Epidermal melanocyte (primary cell): ENCODE data around the gene ONECUT3.

Experiments
- DNase-seq: peaks from one replicate; pipeline ENCODE4 v3.0.0; 2011; ENCODE audit warnings: low spot score; ENCODE audit not compliant: insufficient read length

ONECUT3 gene

DNA sequence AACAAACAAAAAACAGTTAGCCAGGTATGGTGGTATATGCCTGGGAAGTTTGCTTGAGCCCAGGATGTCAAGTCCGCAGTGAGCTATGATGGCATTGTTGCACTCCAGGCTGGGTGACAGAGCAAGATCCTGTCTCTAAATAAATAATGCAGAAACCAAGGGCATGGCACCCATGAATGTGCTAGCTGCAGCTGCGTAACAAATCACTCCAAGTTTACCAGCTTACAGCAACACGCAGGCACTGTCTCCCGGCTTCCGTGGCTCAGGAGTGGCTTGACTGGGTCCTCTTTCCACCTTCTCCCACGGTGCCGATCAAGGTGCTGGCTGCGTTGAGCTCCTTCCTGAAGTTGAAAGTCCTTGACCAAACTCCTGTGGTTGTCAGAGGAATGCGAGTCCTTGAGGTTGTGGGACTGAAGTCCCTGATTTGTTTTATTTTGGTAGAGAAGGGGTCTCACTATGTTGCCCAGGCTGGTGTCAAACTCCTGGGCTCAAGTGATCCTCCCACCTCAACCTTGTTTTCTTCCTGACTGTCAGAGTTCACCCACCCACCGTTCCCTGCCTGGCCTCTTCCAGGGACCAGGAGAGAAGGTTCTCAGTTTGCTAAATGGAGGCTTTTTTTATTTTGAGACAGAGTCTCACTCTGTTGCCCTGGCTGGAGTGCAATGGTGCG, 13.2 kb upstream of the ONECUT3 start:
- DNase-seq = no peak

DNA sequence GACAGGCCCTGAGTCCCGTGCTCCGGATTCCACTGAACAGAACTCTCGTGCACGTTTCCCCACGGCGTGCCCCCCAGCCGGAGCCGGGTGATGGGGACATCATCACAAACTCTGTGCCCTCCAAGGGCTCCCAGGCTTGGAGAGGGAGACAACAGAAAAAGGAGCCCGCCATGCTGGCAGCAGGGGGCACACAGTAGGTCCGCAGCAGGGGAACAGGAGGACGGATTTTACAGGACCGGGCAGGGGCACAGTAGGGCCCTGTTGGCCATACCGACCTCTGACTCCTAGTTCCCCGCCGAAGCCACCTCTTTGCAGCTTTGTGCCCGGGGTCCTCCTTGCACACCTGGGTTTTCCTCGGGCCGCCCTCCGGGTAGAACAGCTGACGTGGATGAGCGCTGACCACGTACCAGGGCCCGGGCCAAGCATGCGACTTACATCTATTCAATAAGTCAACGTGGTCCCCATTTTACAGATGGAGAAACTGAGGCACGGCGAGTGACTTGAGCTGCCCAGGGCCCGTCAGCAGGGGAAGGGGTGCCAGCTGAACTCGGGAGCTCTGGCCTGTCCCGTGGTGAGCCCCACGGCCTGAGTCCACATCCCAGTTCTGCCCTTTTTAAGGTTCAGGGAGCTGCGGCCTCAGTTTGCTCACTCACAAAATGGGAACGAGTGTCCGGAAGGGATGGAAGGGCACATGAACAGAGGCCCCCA, 10.2 kb upstream of the ONECUT3 start:
- DNase-seq = no peak

- DNase-seq = no peak
Observed at GRCh38 chr19:1744133-1744665, 9.1 kb upstream of the ONECUT3 start.

GRCh38 chr19:1744822-1745563, 8.3 kb upstream of the ONECUT3 start:
- no peak for DNase-seq

- DNase-seq = no peak
Observed at GRCh38 chr19:1745589-1746031, 7.7 kb upstream of the ONECUT3 start.

DNA sequence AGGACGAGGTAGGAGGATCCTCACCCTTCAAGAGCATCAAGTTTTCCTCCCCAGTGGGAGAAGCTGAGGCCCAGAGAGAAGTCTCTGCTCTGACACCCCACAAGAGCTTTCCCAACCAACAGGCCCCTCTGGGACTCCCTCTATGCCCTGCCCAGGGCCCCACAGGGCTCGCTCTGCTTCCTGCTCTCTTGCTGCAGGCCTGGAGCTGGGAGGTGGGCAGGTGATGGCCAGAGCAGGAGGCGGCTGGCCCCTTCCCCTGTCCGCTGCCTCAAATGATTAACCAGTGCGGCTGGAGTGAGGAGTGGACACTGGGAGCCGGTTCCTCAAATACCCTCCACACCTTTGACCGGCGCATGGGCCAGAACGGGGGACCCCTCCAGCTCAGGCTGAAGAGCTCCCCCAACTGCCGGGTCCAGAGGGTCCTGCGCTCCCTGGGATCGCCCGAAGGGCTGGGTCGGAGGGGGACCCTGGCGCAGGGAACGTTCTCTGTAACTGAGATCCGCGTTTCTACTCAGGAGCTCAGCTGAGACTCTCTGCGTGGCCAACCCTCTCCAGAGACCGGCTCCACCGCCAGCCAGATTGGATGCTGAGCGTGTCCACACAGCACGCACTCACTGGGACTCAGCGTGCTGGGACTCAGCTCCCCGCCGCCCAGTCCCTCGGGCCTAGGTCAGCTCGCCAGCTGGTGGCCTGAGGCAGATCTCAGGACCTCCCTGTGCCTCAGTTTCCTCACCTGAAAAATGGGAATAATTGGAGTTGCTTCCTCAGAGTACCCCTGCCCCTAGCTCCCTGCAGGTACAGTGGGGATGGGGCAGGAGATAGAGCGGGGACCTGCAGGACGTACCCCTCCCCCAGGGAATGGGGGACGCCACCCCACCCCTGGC, 6.7 kb upstream of the ONECUT3 start:
- no peak for DNase-seq

DNA sequence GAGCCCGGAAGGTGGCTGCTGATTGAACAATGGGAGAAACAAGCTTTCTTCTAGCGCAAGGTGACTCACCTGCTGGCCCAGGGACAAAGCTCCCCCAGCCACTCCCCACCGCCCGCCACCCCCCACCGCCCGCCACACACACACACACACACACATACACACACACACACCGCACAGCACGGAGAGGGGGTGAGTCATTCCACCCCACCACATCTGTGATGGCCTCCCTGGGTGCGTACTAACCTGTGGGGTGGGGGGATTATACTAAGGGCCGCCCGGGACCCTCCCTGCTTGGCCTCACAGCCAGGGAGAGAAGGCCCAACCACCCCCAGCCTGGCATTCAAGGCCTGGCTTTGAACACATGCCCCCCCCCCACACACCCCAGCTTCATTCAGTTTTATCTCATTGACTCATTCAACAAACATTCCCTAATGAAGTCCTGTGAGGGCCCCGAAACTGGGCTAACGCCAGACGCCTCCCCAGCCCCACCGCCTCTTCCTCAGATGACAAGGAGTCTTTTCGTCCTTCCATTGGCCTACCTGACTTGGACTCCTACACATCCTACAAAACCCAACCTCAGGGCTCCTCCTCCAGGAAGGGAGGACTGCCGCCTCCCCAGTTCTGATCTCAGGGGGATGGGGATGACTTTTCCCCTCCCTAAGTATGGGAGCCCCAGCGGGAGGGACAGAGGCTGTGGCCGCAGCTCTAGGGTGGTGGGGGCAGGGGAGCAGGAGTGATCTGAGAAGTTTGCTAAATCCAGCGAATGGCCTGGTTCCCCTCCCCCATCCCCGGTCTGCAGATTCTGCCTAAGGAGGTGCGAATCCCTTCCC, 5.8 kb upstream of the ONECUT3 start:
- no peak for DNase-seq

GRCh38 chr19:1748115-1748872, 5.0 kb upstream of the ONECUT3 start:
- DNase-seq = no peak

DNA sequence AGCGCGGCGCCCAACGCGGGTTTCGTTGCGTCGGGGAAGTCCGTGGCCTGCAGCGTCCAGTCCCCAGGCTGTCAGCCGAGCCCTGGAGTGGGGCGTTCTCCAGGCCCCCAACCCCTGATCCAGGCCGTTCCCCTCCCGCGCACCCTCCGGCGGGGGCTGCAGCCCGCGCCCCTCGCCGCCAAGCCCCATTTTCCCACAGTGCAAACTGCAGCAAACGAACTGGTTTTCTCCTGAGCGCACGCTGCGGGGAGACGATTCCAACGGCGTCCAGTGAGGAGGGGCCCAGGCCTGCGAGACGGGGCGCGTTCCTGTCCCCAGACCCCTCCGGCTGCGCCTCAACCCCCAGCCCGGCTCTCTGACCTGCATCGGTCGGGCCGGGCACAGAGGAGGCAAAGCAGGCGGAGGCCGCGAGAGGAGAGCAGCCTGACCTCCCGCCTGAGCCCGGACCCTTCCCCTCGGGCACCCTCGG, 4.4 kb upstream of the ONECUT3 start:
- no peak for DNase-seq

DNA sequence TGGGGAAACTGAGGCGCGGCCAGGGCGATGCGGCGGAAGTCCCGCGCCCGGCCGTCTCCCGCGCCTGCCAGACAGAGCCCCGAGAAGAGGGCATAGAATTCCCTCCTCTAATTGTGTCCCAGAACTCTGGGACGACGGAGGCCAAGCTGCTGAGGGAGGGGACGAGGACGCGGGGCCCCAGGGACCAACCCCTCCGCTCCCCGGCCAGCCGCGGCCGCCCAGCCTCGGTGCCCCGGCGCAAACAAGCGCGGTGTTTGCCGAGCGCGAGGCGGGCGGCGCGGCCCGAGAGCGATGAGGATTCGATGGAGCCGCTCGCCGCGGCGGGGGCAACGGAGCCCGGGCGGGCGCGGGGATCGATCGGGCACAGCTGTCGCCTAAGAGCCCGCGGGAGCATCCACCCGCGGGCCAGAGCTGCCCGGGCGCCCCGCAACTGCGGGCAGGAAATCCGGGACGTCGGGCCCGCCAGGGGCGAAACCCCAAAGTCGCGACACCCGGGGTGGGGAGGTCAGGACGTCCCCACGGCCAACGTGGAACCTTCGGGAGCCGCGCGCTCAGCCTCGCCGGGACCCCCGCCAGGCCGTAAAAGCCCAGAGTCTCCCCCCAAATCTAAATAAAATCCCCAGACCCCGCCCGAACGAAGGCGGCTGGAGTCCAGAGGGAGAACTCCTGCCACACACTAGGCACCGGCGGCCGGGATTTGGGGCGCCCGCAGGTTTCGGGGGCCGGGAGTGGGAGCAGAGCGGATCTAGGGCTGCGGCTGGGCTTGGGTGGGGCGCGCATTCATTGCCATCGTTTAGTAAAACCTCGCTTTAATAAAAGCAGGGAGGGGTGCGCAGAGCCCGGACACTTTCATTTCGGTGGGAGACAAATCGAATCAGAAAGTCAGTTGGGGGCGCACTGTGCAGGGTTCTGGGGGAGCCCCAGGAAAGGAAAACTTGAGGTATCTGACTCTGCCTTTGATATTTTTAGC, 3.6 kb upstream of the ONECUT3 start:
- DNase-seq = no peak

GRCh38 chr19:1750343-1751021, 2.8 kb upstream of the ONECUT3 start:
- no peak for DNase-seq

DNA sequence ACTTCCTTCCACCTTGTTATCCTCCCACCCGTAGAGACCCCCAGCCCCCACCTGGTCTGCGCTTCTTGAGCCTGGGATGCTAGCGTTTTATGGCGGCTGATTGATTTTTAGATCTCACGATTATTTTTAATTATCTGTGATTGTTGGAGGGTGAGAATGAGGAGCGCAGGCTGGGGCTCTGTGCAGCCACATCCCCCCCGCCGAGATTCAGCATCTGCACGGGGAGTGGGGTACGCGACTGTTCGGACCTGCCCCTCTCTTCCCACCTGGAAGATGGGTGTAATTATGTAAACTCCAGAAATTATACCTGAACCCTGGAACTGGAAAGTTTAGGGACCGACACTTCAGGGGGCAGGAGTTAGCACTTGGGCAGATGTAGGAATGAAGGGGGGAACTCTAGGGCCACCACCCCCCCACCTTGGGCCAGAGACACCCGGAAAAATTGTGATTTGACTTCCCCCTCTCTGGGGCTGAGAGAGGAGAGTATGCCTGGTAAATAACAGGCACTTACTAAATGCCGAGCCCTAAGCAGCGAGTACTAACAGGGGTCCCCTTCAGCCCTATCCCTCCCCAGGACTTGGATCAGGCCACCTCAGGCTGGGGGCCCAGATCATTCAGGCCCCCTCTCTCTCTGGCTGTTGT, 1.8 kb upstream of the ONECUT3 start:
- no peak for DNase-seq

DNA sequence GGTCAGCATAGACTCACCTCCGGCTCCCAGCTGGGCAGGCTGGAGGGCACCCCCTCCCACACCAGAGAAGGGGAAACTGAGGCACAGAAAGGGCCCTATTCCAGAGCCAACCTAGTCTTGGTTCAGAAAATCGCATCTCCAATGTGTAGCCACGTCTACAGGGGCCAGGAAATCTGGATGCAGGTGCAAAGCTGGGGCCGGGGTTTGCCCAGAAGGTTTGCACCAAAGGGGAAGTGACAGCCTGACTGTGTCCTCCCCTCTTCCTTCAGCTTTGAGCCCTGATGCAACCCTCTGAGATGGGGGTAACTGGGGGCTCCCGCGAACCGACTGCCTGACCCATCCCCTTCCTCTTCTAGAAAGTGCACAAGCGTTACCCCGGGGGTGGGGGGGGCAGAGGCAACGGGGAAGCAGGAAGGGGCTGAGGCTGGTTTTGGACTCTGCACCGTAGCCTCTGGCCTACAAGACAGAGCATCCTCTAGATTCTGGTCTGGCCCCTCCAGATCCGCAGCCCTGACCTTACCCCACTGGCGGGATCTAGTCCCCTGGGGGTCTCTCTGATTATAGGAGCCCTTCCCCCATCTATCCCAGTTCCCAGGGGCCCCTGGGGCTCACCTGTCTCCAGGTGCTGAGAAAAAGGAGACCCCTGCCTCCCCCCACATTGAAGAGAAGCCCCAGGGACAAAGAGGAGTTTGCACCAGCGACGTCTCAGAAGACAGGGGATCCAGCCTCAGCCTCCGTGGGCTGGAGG, 1.1 kb upstream of the ONECUT3 start:
- no peak for DNase-seq

DNA sequence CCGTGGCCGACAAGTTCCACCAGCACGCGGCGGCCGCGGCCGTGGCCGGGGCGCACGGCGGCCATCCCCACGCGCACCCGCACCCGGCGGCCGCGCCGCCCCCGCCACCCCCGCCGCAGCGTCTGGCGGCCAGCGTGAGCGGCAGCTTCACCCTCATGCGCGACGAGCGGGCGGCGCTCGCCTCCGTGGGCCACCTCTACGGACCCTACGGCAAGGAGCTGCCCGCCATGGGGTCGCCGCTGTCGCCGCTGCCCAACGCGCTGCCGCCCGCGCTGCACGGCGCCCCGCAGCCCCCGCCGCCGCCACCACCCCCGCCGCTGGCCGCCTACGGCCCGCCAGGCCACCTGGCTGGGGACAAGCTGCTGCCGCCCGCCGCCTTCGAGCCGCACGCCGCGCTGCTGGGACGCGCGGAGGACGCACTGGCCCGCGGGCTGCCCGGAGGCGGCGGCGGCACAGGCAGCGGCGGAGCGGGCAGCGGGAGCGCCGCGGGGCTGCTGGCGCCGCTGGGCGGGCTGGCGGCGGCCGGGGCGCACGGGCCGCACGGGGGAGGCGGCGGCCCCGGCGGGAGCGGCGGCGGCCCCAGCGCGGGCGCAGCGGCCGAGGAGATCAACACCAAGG, 821 bp downstream of the ONECUT3 start:
- DNase-seq = no peak

DNA sequence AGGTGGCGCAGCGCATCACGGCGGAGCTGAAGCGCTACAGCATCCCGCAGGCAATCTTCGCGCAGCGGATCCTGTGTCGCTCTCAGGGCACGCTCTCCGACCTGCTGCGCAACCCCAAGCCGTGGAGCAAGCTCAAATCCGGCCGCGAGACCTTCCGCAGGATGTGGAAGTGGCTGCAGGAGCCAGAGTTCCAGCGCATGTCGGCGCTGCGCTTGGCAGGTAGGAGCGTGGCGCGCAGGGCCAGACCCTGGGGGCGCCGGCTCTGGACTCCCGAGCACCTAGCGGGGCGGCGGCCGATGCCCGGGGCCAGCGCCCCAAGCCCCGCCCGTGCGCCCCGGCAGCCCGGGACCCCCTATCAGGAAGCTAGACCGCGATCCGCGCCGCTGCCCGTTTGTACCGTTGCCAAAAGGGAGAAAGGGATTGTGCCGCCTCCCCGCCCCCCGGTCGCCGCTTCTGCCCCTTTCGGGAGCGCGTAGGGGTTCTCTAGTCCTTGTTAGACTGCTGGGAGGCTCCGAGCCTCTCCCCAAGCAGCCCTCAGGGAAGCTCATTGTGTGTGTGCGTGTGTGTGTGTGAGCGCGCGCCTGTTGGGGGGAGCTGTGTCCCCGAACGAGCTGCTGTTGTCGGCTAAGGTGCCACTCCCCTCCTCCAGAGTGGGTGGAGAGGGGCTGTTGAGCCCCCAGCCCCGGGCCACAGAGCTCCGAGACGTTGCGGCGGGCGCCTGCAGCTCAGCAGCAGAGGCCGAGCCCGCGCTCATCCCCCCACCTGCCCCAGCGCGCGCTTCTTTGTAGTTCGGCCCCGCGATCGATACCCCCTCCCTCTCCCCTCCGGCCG, 1.5 kb downstream of the ONECUT3 start:
- no peak for DNase-seq
